GM23248 (cell line): ENCODE results near the gene JAGN1.

ENCODE experiments used
- EZH2 ChIP-seq: fragments of 200-600 bp; sonication (generic); IDR thresholded peaks from 2 replicates; pipeline ENCODE4 v1.6.1; 2018; ENCODE audit warnings: antibody characterized with exemption, mild to moderate bottlenecking; ENCODE audit not compliant: insufficient read depth, poor library complexity, severe bottlenecking
- EZH2phosphoT487 ChIP-seq: fragments of 200-600 bp; sonication (generic); IDR thresholded peaks from 2 replicates; pipeline ENCODE4 v1.6.1; 2018; ENCODE audit warnings: antibody characterized with exemption, moderate library complexity, mild to moderate bottlenecking, low read depth; ENCODE audit not compliant: insufficient read depth

DNA sequence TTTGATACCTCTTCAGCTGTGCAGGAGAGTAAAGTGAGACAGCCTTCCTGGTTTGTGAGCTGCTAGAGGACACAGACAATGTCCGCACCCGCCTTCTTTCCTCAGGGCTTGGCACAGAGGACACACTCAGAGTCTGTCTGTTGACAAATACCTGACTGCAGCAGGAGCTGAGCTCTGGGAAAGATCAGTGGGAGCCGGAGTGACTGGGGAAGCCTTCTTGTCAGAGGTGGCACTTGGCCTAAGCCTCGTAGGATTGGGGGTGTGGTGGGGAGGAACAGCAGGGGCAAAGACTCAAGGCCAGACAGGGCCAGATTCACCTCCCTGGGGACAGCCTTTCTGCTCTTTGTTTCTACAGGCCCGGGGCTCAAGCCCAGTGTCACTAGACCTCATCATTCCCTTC, 23.2 kb downstream of the JAGN1 start:
- no peak for TF ChIP-seq EZH2
- TF ChIP-seq EZH2phosphoT487 = no peak
